Measurements from ENCODE around the gene HES6. TPM values are rescaled to one million over a fixed set of nuclear protein-coding genes. Genes with fewer than 3 reads are reported as not detected.

Gene HES6
- total and polyA plus RNA-seq, 8 donors = 2.9 to 8.8 (median 4.7) TPM

DNA sequence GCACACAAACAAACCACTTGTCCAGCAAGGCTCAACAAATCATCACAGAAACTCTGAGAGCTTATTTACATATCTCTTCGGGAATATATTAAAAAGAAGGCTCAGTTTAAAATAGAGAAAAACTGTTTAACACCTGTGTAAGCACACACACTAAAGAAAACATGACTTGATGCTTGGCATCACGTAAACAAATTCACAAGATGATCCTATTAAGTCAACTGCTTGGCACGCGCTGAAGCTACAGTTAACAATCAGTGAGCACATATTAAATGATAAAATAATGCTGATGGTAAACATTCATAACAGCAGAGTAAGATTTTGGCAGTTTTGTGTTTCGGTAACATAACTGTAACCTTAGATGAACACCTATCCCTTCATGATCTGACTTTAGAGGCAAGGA lies 4.3 kb upstream of the HES6 start:
- H3K4me1 ChIP-seq = peaks cover 2 to 18% of the 10 kb centered on the region in 2 donors
- intact Hi-C loops (cut with DNase I) = no loop called here
- ATAC-seq (no peak), DNase-seq (no peak)
- TF ChIP-seq, protein P1, sequence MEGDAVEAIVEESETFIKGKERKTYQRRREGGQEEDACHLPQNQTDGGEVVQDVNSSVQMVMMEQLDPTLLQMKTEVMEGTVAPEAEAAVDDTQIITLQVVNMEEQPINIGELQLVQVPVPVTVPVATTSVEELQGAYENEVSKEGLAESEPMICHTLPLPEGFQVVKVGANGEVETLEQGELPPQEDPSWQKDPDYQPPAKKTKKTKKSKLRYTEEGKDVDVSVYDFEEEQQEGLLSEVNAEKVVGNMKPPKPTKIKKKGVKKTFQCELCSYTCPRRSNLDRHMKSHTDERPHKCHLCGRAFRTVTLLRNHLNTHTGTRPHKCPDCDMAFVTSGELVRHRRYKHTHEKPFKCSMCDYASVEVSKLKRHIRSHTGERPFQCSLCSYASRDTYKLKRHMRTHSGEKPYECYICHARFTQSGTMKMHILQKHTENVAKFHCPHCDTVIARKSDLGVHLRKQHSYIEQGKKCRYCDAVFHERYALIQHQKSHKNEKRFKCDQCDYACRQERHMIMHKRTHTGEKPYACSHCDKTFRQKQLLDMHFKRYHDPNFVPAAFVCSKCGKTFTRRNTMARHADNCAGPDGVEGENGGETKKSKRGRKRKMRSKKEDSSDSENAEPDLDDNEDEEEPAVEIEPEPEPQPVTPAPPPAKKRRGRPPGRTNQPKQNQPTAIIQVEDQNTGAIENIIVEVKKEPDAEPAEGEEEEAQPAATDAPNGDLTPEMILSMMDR (IDR thresholded peaks at IDR 0.05) = no peak
- H3K27me3 ChIP-seq = peaks cover 5 to 24% of the 10 kb centered on the region in 2 donors
- no peak overlapping the region for H3K27ac ChIP-seq
- H3K4me3 ChIP-seq = no peak overlapping the region
- H3K36me3 ChIP-seq = peaks cover 0 to 50% of the 10 kb centered on the region in 2 donors
- no peaks in the 10 kb centered on the region for H3K9me3 ChIP-seq

DNA sequence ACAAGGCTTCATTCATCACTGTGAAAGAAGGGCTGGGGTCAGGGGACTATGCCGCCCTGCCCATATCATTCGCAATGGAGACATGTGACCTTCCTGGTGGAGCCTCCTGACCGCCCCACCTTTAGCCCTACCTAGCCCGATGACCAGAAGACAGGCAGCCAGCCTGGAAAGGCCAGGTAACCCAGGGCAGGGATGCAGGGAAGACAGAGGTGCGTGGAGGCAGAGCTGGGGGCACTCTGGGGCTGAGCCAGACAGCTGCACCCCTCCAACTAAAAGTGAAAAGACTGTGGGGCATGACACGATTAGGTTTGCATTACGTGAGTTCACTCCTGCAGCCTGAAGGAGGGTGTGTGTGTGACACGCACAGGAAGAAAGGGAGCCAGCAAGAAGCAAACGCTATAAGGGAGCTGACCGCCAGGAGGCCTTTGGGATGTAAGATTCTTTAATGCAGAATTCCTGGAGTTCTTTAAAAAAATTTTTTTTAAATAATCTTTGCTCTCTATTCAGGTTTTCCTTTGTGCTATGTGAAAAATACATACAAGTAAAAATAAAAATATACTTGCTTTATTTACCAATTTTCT lies 3.7 kb upstream of the HES6 start:
- intact Hi-C loops (cut with DNase I) = no loop called here
- Histone ChIP-seq H3K4me3 (no peak overlapping the region), H3K9me3 (no peaks in the 10 kb centered on the region), H3K4me1 (peaks cover 2 to 23% of the 10 kb centered on the region in 2 donors), H3K27me3 (peaks cover 10 to 30% of the 10 kb centered on the region in 2 donors), H3K36me3 (peaks cover 0 to 46% of the 10 kb centered on the region in 2 donors), H3K27ac (no peak overlapping the region)
- no peak for DNase-seq
- TF ChIP-seq, protein P1 (IDR thresholded peaks at IDR 0.05) = no peak
- no peak for ATAC-seq

DNA sequence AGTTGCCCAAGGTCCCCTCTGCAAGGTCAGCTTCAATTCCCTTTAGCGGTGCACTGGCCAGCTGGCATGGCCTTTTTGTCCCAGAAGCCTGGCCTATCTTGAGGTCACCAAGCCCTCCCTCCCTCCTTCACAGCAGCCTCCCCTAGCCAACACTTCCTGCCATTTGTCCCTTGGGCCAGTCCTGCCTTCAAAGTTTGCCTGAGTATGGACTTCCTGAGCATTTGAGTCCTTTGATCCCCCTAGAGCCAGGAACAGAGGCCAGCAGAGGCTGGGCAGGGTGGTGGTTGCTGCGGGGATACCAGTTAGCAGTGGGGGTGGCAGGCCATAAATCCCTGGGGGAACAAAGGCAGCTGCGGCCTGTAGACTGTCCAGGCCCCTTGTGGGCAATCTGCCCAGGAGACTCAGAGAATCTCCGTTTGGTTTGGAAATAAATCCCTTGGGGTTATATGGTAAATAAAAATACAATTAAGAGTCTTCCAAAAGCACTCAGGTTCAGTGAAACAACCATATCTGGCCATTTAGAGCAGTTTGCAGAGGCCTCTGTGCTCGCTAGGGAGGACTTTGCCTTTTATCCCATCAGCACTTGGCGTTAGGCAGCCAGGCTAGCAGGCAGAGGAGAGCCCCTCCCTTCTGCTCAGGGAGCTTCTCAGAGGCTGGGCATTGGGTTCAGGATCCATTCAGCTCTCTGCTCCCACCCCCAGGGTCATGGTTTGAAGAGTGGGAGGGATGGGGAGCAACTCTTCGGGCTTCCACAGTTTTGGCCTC lies 3.1 kb upstream of the HES6 start:
- no peak overlapping the region for H3K4me3 ChIP-seq
- no peak for ATAC-seq
- peak in 1 of 4 donors; percentile 22 for DNase-seq
- H3K36me3 ChIP-seq = peaks cover 0 to 39% of the 10 kb centered on the region in 2 donors
- intact Hi-C loops (cut with DNase I) = no loop called here
- H3K4me1 ChIP-seq = peaks cover 2 to 24% of the 10 kb centered on the region in 2 donors
- H3K27ac ChIP-seq = no peak overlapping the region
- TF ChIP-seq, protein P1 (IDR thresholded peaks at IDR 0.05) = no peak
- H3K9me3 ChIP-seq = no peaks in the 10 kb centered on the region
- H3K27me3 ChIP-seq = peaks cover 10 to 36% of the 10 kb centered on the region in 2 donors

DNA sequence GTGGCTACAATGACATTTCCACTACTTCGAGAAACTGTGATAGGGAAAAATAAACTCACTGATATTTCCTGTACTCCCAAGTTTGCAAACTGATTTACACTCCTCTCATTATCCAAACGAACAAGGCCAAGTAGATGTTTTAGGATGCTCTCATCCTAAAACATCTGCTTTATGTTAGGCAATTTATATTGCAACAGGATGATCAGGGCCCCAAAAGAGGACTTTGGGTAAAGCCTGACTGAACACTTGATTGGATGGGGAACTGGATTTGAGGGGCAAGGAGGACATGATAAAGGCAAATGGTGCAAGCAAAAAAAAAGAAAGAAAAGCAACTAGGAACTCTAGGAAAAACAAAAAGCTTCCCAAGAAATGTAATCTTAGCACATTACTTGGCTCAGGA lies 2.1 kb upstream of the HES6 start:
- H3K27ac ChIP-seq = no peak overlapping the region
- peaks cover 10 to 46% of the 10 kb centered on the region in 2 donors for H3K27me3 ChIP-seq
- ATAC-seq = no peak
- no peak overlapping the region for H3K4me3 ChIP-seq
- peaks cover 2 to 23% of the 10 kb centered on the region in 2 donors for H3K4me1 ChIP-seq
- DNase-seq = no peak
- H3K9me3 ChIP-seq = no peaks in the 10 kb centered on the region
- intact Hi-C loops (cut with DNase I) = no loop called here
- peaks cover 0 to 30% of the 10 kb centered on the region in 2 donors for H3K36me3 ChIP-seq
- TF ChIP-seq, protein P1 (IDR thresholded peaks at IDR 0.05) = no peak

Data from left lung (tissue), 10 donors.